WTC11 (cell line): ENCODE results near the gene P2RY6. TPM values are rescaled to one million over a fixed set of nuclear protein-coding genes. Genes with fewer than 3 reads are reported as not detected.

ENCODE experiments used
- ATAC-seq: fragments of 200-7000 bp; cut with Tn5 transposase; 2 replicates; pipeline ENCODE4 v1.10.0; 2021; ENCODE audit warnings: mild to moderate bottlenecking, moderate library complexity
- CTCF ChIA-PET: fragments of 300-600 bp; sonication (Branson Sonifier 250); formaldehyde crosslinking; loops from one replicate; lab custom pipeline; 2021; ENCODE audit warnings: antibody characterized with exemption; lab: Charles Lee
- POLR2A ChIA-PET: fragments of 350-600 bp; sonication (Branson Sonifier 250); formaldehyde crosslinking; loops from one replicate; lab custom pipeline; 2021; ENCODE audit warnings: antibody characterized with exemption; lab: Charles Lee
- DNase-seq: peaks from one replicate; pipeline ENCODE4 v3.0.0; 2021; ENCODE audit warnings: low spot score
- H3K27ac Mint-ChIP-seq: 2 replicates; pipeline ENCODE4 v1.8.0; 2021; ENCODE audit warnings: mixed read lengths
- H3K27me3 Mint-ChIP-seq: 2 replicates; pipeline ENCODE4 v1.8.0; 2021; ENCODE audit warnings: low read depth, mild to moderate bottlenecking, moderate library complexity, mixed read lengths
- H3K36me3 Mint-ChIP-seq: 2 replicates; pipeline ENCODE4 v1.8.0; 2021; ENCODE audit warnings: mixed read lengths
- H3K4me1 Mint-ChIP-seq: 2 replicates; pipeline ENCODE4 v1.8.0; 2022; ENCODE audit warnings: mixed read lengths
- H3K4me3 Mint-ChIP-seq: 2 replicates; pipeline ENCODE4 v1.8.0; 2021; ENCODE audit warnings: mild to moderate bottlenecking, moderate library complexity, mixed read lengths
- H3K9me3 Mint-ChIP-seq: 2 replicates; pipeline ENCODE4 v1.8.0; 2021; ENCODE audit warnings: mixed read lengths
- CBFB ChIP-seq: sonication (generic); formaldehyde crosslinking; IDR thresholded peaks from 2 replicates; pipeline ENCODE4 v1.8.1; 2022; ENCODE audit warnings: mild to moderate bottlenecking, low read depth, missing genetic modification reagents
- CREB1 ChIP-seq: sonication (generic); formaldehyde crosslinking; IDR thresholded peaks from 2 replicates; pipeline ENCODE4 v1.8.0; 2023; ENCODE audit warnings: mild to moderate bottlenecking, missing genetic modification reagents
- CTCF ChIP-seq: fragments of 200-600 bp; IDR thresholded peaks from 2 replicates; pipeline ENCODE4 v1.8.0; 2022; ENCODE audit warnings: antibody characterized with exemption
- ERG ChIP-seq: fragments of 250-450 bp; sonication (Bioruptor Pico); IDR thresholded peaks from 2 replicates; pipeline ENCODE4 v1.8.0; 2021; ENCODE audit warnings: mild to moderate bottlenecking
- ESRRA ChIP-seq: sonication (generic); formaldehyde crosslinking; IDR thresholded peaks from 2 replicates; pipeline ENCODE4 v1.8.1; 2022; ENCODE audit warnings: mild to moderate bottlenecking, missing genetic modification reagents, borderline replicate concordance
- MLX ChIP-seq: sonication (generic); formaldehyde crosslinking; IDR thresholded peaks from 2 replicates; pipeline ENCODE4 v1.8.1; 2023; ENCODE audit warnings: mild to moderate bottlenecking, missing genetic modification reagents, moderate library complexity
- NR1H2 ChIP-seq: sonication (generic); formaldehyde crosslinking; IDR thresholded peaks from 2 replicates; pipeline ENCODE4 v1.9.0; 2021; ENCODE audit warnings: mild to moderate bottlenecking, moderate library complexity, missing genetic modification reagents
- NR3C1 ChIP-seq: sonication (generic); formaldehyde crosslinking; conservative IDR thresholded peaks from 2 replicates; pipeline ENCODE4 v1.8.1; 2023; ENCODE audit warnings: low read depth, mild to moderate bottlenecking, missing genetic modification reagents
- RORB ChIP-seq: fragments of 250-450 bp; sonication (Bioruptor Pico); IDR thresholded peaks from 2 replicates; pipeline ENCODE4 v1.9.0; 2021; ENCODE audit warnings: mild to moderate bottlenecking
- SMAD3 ChIP-seq: sonication (generic); formaldehyde crosslinking; IDR thresholded peaks from 2 replicates; pipeline ENCODE4 v1.8.0; 2022; ENCODE audit warnings: missing genetic modification reagents, mild to moderate bottlenecking, borderline replicate concordance
- SP1 ChIP-seq: sonication (generic); formaldehyde crosslinking; conservative IDR thresholded peaks from 2 replicates; pipeline ENCODE4 v1.8.1; 2022; ENCODE audit warnings: missing genetic modification reagents
- TCF7 ChIP-seq: sonication (generic); formaldehyde crosslinking; IDR thresholded peaks from 2 replicates; pipeline ENCODE4 v1.8.0; 2022; ENCODE audit warnings: mild to moderate bottlenecking, low read depth, missing genetic modification reagents, moderate library complexity
- TP53 ChIP-seq: sonication (generic); formaldehyde crosslinking; IDR thresholded peaks from 2 replicates; pipeline ENCODE4 v1.8.1; 2023; ENCODE audit warnings: mild to moderate bottlenecking, missing genetic modification reagents
- ZNF138 ChIP-seq: sonication (generic); formaldehyde crosslinking; conservative IDR thresholded peaks from 2 replicates; pipeline ENCODE4 v1.8.1; 2022; ENCODE audit warnings: mild to moderate bottlenecking, moderate library complexity, missing genetic modification reagents
- ZNF423 ChIP-seq: fragments of 250-450 bp; sonication (Bioruptor Pico); IDR thresholded peaks from 2 replicates; pipeline ENCODE4 v2.1.2; 2022; ENCODE audit warnings: mild to moderate bottlenecking, moderate library complexity
- total RNA-seq: library from RNA; stranded (reverse); gene quantifications from 3 replicates; pipeline ENCODE4 v1.2.3, GENCODE V29; 2021
- TF ChIP-seq, protein P1 (sequence below): sonication (generic); formaldehyde crosslinking; IDR thresholded peaks from 2 replicates; pipeline ENCODE4 v1.8.1; 2022; ENCODE audit warnings: low read depth, mild to moderate bottlenecking, moderate library complexity, missing genetic modification reagents, borderline replicate concordance
- TF ChIP-seq, protein P2 (sequence below): sonication (generic); formaldehyde crosslinking; IDR thresholded peaks from 2 replicates; pipeline ENCODE4 v1.8.0; 2022; ENCODE audit warnings: mild to moderate bottlenecking, missing genetic modification reagents
- TF ChIP-seq, protein P3 (sequence below): sonication (generic); formaldehyde crosslinking; IDR thresholded peaks from 2 replicates; pipeline ENCODE4 v1.8.1; 2023; ENCODE audit warnings: mild to moderate bottlenecking, moderate library complexity, missing genetic modification reagents
- TF ChIP-seq, protein P4 (sequence below): sonication (generic); formaldehyde crosslinking; IDR thresholded peaks from 2 replicates; pipeline ENCODE4 v1.8.0; 2022; ENCODE audit warnings: missing genetic modification reagents

The P2RY6 gene
- total RNA-seq, 1 experiment from 2014 or later = not detected

GRCh38 chr11:73334384-73335203 lies 62.5 kb downstream of the P2RY6 start (continued):
- TF ChIP-seq, protein P1, sequence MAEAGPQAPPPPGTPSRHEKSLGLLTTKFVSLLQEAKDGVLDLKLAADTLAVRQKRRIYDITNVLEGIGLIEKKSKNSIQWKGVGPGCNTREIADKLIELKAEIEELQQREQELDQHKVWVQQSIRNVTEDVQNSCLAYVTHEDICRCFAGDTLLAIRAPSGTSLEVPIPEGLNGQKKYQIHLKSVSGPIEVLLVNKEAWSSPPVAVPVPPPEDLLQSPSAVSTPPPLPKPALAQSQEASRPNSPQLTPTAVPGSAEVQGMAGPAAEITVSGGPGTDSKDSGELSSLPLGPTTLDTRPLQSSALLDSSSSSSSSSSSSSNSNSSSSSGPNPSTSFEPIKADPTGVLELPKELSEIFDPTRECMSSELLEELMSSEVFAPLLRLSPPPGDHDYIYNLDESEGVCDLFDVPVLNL = no peak
- TF ChIP-seq, protein P2, sequence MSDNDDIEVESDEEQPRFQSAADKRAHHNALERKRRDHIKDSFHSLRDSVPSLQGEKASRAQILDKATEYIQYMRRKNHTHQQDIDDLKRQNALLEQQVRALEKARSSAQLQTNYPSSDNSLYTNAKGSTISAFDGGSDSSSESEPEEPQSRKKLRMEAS (CRISPR knock-in tag) = no peak
- TF ChIP-seq, protein P3, sequence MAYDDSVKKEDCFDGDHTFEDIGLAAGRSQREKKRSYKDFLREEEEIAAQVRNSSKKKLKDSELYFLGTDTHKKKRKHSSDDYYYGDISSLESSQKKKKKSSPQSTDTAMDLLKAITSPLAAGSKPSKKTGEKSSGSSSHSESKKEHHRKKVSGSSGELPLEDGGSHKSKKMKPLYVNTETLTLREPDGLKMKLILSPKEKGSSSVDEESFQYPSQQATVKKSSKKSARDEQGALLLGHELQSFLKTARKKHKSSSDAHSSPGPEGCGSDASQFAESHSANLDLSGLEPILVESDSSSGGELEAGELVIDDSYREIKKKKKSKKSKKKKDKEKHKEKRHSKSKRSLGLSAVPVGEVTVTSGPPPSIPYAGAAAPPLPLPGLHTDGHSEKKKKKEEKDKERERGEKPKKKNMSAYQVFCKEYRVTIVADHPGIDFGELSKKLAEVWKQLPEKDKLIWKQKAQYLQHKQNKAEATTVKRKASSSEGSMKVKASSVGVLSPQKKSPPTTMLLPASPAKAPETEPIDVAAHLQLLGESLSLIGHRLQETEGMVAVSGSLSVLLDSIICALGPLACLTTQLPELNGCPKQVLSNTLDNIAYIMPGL = no peak

DNA sequence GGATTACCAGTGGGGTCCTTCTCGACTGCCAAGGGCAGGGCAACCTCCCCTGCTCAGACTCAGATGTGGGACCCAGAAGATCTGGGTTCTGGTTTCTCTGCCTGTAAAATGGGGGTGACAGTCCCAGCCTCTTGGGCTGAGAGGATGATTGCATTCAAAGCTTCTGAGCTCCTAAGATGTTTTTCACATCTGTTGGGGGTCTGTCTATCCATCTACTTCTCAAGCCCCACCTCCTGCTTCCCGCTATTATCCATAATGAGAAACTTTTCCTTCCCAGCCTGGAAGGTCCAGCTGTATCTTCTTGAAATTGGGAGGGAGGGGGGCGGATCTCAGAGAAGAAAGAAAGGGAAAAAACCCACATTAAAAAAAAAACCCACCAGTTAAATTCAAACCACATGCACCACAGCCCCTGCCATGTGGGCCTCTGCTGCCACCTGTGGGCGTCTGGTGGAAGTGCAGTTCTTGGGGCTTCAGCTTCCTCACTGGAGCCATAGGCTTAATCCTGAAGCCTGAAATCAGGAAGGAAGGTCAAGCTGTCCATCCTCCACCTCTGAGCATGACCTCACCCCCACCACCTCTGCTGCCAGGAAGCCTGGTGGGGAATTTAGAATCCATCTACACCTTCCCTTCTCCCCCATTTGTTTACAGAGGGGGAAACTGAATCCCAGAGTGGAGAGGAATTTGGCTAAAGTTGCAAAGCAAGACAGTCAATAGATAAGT lies 63.2 kb downstream of the P2RY6 start:
- peaks cover 50% of the 10 kb centered on the region for H3K4me1 Mint-ChIP-seq
- no peak overlapping the region for H3K4me3 Mint-ChIP-seq
- ChIA-PET POLR2A (interaction anchor here (0.7 to 2.9 kb wide), 4 partner anchors 27 to 68 kb away, joined by 3 to 23 read pairs (median 5); partner anchors contain the start of gene ARHGEF17), CTCF (interaction anchor here (0.6 to 6.2 kb wide), 43 partner anchors 9 to 522 kb away, joined by 3 to 270 read pairs (median 6); partner anchors contain the start of genes ARHGEF17 and RELT)
- H3K9me3 Mint-ChIP-seq = no peaks in the 10 kb centered on the region
- peaks cover 64% of the 10 kb centered on the region for H3K27me3 Mint-ChIP-seq
- DNase-seq (peak; percentile 94), ATAC-seq (peak; percentile 38)
- TF ChIP-seq RORB (CRISPR knock-in tag) = no peak
- TF ChIP-seq CTCF = peak; percentile 95
- no peaks in the 10 kb centered on the region for H3K36me3 Mint-ChIP-seq
- H3K27ac Mint-ChIP-seq = no peak overlapping the region

DNA sequence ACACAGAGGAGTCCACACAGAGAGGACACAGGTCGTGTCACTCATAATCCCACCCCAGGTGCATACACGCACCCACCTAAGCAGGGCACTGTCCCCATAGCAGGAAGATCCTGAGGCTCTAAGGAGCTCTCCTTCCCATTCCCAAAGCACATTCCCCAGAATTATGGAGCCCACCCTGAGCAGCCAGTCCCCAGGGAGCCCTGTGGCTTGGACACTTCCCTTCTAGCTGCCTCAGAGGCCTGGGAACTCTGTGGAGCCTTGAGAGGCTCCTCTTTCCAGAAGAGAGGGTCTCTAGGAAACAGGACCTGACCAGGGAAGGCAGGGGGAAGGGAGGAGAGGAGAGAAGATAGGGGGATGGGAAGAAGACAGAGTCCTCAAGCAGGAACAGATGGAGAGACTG lies 65.7 kb downstream of the P2RY6 start:
- H3K4me1 Mint-ChIP-seq = peaks cover 31% of the 10 kb centered on the region
- no peak for TF ChIP-seq NR1H2 (CRISPR knock-in tag)
- no peak for TF ChIP-seq CBFB (CRISPR knock-in tag)
- no peak for TF ChIP-seq ESRRA (CRISPR knock-in tag)
- TF ChIP-seq TCF7 (CRISPR knock-in tag) = no peak
- no peak for TF ChIP-seq NR3C1
- TF ChIP-seq, protein P4, sequence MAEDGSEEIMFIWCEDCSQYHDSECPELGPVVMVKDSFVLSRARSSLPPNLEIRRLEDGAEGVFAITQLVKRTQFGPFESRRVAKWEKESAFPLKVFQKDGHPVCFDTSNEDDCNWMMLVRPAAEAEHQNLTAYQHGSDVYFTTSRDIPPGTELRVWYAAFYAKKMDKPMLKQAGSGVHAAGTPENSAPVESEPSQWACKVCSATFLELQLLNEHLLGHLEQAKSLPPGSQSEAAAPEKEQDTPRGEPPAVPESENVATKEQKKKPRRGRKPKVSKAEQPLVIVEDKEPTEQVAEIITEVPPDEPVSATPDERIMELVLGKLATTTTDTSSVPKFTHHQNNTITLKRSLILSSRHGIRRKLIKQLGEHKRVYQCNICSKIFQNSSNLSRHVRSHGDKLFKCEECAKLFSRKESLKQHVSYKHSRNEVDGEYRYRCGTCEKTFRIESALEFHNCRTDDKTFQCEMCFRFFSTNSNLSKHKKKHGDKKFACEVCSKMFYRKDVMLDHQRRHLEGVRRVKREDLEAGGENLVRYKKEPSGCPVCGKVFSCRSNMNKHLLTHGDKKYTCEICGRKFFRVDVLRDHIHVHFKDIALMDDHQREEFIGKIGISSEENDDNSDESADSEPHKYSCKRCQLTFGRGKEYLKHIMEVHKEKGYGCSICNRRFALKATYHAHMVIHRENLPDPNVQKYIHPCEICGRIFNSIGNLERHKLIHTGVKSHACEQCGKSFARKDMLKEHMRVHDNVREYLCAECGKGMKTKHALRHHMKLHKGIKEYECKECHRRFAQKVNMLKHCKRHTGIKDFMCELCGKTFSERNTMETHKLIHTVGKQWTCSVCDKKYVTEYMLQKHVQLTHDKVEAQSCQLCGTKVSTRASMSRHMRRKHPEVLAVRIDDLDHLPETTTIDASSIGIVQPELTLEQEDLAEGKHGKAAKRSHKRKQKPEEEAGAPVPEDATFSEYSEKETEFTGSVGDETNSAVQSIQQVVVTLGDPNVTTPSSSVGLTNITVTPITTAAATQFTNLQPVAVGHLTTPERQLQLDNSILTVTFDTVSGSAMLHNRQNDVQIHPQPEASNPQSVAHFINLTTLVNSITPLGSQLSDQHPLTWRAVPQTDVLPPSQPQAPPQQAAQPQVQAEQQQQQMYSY = no peak
- no peak for TF ChIP-seq ZNF423 (CRISPR knock-in tag)
- no peak for TF ChIP-seq TP53
- no peak for TF ChIP-seq SMAD3 (CRISPR knock-in tag)
- no peak for TF ChIP-seq SP1 (CRISPR knock-in tag)
- TF ChIP-seq CREB1 (CRISPR knock-in tag) = no peak
- no peak for TF ChIP-seq ERG (CRISPR knock-in tag)
- no peak for TF ChIP-seq MLX
- no peak for TF ChIP-seq ZNF138 (CRISPR knock-in tag)

More for the DNA sequence above, 65.7 kb downstream of the P2RY6 start:
- ChIA-PET POLR2A (interaction anchor here (0.6 to 0.7 kb wide), 2 partner anchors 25 to 65 kb away, joined by 3 to 6 read pairs; no protein-coding TSS in a partner anchor), CTCF (interaction anchor here (0.6 to 6.2 kb wide), 12 partner anchors 11 to 1365 kb away, joined by 3 to 270 read pairs (median 5); partner anchors contain the start of gene ARHGEF17)
- Mint-ChIP-seq H3K4me3 (no peak overlapping the region), H3K36me3 (no peaks in the 10 kb centered on the region), H3K27ac (no peak overlapping the region), H3K27me3 (peaks cover 65% of the 10 kb centered on the region), H3K9me3 (no peaks in the 10 kb centered on the region)
- DNase-seq (no peak), ATAC-seq (no peak)
